ENCODE results near the gene TPK1.

TPK1 gene

DNA sequence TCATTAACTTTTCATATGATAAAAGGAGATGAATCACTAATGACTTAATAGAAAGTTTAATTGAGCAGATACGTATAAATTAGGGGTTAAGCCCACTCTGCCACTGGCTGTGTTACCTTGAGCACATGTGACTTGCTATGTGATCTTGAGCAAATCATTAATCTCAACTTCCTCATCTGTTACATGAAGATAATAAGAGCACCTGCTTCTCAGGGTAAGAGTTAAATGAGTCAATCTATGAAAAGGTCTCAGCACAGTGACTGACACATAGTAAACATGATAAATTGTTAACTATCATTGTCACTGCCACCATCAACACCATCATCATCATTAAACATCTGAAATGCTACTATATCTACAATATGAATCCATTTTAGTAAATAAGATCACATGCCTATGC, 110.8 kb downstream of the TPK1 start:
- no peak for DNase-seq

DNA sequence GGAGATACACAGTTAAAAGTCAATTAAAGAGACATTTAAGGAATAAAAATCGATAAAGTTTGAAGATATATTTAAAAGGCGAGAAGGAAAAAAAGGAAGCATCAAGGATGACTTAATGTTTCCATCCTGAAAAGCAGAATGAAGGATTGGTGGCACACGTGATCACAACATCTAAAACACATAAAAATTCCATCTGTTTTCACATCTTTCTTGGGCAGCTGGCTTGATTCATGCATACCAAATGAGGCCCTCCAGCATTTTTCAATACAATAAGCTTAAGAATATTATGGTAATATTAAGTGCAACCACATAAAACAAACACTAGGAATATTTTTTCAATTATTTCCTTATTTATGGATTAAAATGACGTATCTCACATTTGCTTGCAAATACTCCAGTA, 112.6 kb downstream of the TPK1 start:
- DNase-seq: no peak

DNA sequence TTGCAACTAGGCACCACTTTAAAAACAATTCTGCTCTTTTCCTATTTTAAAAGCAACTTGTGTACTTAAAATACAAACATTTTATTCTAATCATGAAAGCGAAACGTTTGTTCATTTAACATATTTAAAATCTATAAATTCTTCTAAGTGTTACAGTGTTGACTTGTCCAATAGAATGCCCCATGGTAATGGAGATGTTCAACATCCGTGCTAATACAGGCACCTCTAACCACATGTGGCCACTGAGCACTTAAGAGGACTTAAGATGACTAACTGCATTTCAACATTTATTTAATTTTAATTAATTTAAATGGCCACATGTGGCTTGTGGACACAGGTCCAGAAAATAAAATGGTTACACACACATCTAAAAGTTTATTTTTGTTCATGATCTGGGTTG, 115.1 kb downstream of the TPK1 start:
- DNase-seq: no peak

DNA sequence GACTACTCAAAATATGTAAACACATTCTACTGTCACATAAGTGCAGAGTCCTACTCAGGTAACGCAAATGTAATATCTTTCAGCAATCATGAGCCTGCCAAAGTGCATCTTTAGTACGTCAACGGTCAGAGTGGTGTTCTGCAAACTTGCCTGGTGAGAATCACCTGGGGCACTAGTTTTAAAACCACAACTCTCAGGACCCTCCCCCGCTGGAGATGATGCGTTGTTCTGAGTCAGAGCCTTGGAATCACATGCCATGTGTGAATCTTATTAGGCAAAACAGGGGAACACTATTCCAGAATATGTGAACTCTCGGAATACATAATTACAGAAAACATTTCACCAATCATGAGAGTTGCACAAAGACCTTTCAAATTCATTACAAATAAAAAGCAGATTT, 115.7 kb downstream of the TPK1 start:
- no peak for DNase-seq

DNA sequence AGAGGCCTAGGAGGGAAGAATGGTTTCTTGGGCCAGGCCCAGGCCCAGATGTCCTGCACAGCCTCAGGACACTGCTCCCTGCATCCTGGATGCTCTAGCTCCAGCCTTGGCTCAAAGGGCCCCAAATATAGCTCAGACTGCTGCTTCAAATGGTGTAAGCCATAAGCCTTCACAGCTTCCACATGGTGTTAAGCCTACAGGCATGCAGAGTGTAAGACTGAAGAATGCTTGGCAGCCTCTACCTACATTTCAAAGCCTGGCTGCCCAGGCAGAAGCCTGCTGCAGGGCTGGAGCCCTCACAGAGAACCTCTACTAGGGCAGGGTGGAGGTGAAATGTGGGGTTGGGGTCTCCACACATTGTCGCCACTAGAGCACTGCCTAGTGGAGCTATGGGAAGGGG, 118.1 kb downstream of the TPK1 start:
- no peak for DNase-seq

DNA sequence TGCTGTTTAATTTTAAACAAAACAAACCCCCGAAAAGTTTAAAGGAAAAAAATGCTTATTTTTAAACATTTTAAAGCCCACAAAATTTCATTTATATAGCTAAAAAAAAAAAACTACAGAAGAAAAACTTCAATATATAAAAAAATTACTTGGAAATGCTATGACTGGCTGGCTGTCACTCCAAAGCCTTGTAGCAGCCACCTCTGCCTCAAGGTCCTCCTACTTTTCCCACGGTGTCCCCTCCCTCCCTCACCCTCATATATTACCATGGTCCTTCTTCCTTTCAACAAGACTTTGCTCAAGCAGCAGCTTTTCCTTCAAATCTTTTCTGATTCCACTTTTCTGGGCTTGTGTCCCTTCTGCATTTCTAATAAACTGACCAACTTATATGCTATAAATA, 122.0 kb downstream of the TPK1 start:
- DNase-seq: no peak

DNA sequence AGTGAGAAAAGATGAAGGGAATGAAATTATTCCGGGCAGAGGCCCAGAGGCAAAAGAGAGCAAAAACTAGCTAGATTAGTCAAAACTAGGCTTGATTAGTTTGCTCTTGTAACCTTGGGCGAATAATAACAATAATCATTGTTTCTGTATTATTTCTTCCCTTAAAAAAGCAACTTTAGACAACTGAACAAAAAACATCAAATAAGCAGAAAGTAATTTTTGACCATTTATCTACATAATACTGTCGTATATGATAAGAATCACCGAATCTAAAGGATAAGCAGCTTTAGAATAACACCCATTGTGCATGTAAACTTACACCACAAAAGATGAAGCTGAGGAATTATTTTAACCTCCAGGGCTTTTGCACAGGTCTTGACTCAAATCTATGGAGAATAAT, 125.1 kb downstream of the TPK1 start:
- DNase-seq: no peak

DNA sequence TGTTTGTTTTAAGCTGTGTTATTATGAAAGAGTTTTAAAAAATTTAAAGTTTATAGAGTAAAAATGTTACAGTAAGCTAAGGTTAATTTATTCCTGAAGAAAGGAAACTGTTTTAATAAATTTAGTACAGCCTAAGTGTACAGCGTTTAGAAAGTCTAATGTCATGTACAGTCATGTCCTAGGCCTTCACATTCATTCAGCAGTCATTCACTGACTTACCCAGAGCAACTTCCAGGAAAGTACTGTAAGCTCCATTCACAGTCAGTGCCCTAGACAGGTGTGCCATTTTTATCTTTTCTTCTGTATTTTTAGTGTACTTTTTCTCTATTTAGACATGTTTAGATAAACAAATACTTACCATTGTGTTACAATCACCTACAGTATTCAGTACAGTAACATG, 126.8 kb downstream of the TPK1 start:
- DNase-seq: no peak

DNA sequence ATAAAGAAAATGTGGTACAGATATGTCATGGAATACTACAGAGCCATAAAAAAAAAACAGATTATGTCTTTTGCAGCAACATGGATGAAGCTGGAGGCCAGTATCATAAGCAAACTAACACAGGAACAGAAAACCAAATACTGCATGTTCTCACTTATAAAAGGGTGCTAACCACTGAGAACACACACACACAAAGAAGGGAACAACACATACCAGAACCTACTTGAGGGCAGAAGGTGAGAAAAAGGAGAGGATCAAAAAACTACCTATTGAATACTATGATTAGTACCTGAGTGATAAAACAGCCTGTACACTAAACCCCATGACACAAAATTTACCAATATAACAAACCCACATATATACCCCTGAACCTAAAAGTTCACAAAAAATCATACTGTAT, 144.6 kb downstream of the TPK1 start:
- DNase-seq: no peak

DNA sequence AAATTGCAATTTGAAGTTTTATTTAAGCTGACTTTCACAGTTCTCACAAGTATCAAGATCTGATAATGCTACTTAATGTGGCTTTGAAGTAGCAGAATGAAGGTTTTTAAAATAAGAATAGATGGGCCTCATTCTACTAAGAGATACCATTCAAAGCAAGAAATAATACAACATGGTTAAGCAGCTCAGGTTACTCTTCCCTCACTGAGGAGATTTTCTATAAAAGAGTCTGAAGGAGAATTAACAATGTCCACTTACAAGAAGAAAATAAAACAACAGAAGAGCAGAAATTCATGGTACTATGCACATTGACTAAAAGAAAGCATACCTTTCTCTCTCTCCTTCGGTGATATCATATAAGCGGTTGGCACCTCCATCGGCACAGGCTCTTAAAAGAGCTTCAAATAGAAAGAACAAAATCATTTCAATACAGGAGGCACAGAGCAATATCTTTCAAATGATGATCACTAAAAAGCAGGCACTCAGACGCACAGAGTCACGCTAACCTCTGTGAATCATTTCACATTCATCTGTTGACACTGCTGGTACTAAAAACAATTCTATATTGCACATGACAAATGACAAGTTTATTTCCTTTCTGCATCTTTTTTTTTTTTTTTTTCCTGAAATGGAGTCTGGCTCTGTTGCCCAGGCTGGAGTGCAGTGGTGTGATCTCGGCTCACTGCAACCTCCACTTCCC, 153.1 kb downstream of the TPK1 start:
- DNase-seq: no peak

DNA sequence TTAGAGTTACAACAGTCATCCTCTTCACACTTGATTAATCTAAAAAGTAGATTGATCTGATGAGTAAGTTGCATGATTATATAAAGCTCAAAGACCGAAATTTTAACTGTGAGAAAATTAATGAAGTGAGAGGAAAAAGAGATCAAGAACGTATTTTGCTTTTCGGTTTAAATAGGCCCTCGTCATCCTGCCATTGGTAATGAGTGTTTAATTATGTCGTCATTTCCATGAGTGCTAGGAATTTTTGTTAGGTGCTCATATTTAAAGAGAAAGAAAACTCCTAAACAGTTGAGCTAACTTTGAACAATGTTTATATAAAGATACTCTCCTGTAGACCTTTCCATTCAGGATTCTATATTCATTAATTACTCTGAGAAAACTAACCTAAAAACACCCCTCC, 159.4 kb downstream of the TPK1 start:
- no peak for DNase-seq

DNA sequence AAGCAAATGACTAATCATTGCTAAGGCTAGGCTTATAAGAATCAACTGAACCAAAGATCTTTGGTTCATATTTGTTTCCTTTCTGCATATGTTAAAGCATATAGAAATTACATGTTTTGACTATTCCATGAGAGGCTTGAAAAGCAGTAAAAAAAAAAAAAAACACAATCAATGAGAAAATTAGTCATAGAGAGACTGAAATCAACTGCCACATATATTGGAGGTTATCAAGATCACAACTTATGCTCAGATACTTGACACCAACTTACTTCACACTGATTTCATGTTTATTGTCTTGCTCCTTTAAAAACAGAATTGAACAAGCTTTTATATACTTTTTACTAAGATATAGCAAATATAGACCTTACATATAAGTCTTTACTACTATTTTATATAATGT, 161.3 kb downstream of the TPK1 start:
- DNase-seq: no peak

DNA sequence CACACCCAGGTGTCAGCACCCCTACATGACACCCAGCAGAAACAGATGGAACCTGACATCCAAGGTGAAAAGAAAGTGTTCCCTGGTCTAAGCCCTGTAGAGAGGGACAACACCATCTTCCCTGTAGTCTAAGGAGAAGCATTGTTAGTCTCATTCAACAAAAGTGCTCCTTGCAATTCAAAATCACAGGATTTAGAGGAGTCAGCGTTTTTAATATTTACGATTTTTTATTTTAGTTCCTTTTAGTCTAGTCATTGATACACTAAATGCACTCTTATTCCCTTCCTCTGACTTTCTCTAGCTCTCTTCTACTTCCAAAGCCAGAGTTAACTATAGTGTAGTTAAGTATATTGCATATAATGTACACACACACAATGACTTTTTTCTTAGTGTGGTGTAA, 163.0 kb downstream of the TPK1 start:
- no peak for DNase-seq

DNA sequence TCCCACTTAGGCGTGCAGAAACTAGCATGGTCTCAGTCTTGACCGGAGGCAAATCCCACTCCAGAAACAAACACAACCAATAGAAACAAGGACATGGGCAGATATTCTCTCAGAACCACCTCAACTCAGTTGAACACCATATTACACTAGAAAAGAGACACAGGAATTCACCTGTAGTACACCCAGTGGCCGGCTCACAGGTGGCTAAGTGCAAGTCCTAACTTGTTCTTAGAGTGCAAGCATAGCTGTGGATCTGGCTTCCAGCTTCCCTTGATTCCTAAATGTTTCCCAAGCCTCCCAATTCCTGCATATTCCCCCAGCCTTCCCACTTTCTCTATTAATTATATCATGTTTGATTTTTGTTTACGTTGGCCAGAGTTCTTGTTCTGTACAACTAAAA, 164.4 kb downstream of the TPK1 start:
- DNase-seq: no peak

DNA sequence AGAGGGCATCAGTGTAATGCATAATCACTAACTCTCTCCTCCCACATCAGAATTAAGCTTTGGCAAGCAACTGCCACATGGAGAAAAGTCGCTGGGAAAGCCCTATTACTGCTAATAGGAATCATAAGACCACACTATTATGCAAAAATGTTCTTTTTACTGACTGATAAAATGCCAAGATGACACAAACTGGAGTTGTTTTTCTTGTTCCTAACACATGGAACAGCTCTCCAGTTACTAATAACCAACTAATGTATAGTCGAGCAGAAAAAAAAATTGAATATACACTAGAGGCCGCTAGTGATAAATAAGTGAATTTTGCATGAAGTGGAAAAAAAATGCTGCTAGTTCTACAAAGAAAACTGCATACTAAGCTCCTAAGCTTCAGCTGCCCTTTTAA, 165.6 kb downstream of the TPK1 start:
- DNase-seq: no peak

DNA sequence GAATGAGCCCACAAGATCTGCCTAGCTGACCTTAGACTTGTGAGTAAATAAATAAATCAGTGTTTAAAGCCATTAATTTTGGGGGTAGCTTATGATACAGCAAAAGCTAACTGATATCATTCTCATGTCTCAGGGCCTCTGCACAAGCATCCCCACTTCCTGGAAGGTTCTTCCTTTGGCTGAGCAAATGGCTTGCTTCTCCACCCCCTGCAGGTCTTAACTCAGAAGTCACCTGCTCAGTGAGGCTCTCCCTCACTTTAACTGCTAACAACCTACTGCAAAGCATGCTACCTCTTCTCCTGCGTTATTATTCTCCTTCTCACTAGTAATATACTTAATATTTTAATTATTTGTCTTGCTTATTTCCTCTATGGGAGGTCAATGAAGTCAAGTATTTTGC, 167.3 kb downstream of the TPK1 start:
- DNase-seq: no peak

DNA sequence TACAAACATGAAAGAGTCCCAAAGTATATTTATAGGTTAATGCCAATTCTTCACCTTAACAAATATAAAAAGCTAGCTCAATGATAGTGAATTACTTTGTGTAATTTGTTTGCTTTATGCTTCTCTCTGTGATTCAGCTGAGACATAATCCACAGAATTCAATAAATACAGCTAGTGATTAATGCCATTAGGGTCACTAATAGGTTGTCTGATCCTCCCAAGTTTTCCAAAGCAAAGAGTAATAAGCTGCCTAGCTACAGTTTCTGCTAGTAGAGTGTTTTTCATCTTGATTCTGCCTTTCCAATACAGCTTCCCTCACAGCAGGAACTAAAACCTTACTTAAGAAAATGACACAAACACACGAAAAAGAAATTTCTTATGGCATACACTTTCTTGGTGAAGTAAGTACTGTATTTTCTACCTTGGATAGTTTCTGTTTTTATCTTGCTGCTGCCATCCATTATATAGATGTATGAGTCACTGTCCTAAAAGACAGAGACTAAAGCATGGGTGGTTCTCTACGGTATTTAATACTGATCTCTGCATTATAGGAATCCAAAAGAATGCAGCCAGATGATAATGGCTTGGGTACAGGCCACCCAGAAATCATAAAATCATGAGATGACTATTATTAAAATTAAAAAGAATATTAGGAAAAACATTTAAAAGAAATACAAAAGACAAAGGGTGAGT, 170.0 kb downstream of the TPK1 start:
- DNase-seq: no peak

DNA sequence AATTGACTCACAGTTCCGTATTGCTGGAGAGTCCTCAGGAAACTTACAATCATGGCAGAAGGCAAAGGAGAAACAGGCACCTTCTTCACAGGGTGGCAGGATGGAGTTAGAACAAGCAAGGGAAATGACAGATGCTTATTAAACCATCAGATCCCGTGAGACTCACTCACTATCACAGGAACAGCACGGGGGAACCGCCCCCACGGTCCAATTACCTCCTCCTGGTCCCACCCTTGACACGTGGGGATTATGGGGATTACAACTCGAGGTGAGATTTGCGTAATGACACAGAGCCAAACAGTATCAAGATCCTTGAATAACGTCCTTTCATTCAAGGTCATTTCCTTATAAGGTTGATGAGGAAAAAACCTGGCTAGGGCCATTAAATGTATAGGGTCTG, 176.6 kb downstream of the TPK1 start:
- DNase-seq: no peak

DNA sequence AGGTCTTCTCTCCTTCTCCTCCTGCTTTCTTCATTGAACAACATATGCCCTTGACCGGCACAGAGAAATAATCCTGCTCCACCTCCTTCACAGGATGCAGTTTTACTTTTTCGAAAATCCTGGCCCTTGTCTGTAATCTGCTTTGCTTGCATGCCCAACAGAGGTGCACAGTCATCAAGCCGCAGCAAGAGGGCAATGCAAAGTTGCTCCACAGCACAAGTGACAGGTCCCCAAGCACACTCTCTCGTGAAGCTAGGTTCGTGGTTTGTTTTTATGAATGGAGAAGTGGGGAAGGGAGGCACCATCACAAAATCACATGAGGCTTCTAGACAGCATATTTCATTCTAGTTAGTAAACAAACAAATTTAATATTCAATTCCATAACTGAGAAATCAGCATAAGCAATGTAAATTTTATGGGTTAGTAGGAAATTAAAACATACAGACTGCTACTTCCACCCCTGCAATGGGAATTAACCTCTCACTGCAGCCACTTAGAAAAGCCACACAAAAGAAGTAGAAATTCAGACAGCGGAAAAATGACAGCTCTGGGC, 178.8 kb downstream of the TPK1 start:
- no peak for DNase-seq

DNA sequence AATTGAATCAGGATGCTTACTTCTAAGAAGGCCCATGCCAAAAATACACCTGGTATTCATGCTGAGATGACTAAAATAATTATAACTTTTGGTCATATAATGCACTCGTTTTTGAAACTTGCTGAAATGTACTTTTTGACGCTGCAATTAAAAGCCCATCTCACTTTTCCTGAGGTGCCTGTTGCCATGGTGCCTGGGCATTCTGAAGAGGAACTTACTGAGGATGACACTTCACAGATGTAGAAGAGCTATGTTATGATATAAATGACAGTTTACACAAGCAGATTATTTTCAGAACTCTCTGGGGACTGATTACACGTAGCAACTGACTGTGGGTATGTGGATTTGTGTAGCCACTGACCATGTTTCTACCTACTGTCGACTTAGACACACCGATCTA, 182.4 kb downstream of the TPK1 start:
- no peak for DNase-seq

DNA sequence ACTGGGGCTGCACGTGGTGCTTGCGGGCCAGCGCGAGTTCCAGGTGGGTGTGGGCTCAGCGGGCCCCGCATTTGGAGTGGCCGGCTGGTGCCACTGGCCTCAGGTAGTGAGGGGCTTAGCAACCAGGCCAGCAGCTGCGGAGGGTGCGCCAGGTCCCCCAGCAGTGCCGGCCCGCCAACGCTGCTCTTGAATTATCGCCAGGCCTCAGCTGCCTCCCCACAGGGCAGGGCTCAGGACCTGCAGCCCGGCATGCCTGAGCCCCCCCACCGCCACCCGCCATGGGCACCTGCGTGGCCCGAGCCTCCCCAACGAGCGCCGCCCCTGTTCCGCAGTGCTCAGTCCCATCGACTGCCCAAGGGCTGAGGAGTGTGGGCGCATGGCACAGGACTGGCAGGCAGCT, 185.4 kb downstream of the TPK1 start:
- DNase-seq: no peak

DNA sequence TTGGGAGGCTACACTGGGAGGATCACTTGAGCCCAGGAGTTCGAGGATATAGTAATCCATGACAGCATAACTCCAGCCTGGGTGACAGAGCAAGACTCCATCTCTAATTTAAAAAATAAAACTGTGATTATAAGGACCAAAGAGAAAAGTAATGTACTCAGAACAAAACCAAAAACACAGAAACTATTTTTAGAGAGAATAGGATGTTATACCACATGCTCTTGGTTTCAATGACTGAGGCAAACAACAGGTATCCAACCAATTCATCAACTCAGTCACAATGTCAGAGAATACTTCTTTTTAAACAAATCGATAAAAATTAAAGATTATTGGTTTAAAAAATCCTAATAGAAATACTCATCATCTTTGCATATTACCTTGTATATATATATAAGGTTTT, 186.7 kb downstream of the TPK1 start:
- no peak for DNase-seq

DNA sequence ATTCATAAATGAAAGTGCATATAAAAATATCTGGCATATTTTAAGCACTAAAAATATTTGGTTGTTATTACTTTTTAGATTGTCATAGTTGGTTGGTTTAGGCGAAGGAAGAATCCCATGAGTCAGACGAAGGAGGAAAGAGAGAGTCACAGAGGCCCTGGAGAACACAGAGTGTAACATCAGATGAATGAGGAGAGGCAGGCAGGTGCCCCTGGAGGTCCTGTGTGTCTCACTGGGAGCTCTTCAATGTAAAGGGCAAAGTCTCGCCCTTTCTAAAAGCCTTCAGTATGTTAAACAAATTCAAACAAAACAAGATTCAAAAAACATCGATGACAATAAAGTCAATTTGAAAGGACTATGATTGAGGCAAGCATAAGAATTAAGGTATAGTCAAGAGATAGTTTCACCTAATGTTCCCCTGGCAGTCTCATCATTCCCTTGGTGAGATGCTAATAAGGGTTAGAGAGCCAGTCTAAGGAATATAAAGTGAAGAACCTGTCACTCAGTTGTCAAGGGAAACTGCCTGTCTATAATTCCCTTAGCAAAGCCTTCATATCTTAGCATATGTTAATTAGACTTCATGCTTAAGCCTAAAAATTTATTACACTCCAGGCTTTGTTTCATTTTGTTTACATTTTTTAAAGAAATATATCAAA, 194.3 kb downstream of the TPK1 start:
- no peak for DNase-seq

Data from nucleus accumbens (tissue), 56 donors.